Kidney glomerular epithelial cell (primary cell): ENCODE measurements around the gene DERL2.

Source experiments
- DNase-seq: peaks from one replicate; lab custom pipeline; 2025; lab: John Stamatoyannopoulos, UW

The DERL2 gene

GRCh38 chr17:5501685-5502084, 15.7 kb upstream of the DERL2 start:
- no peak for DNase-seq

GRCh38 chr17:5500589-5501391, 14.8 kb upstream of the DERL2 start:
- DNase-seq = peak; percentile 78

- no peak for DNase-seq
Measured at GRCh38 chr17:5500247-5500588, 14.2 kb upstream of the DERL2 start.

GRCh38 chr17:5499476-5500231, 13.7 kb upstream of the DERL2 start:
- no peak for DNase-seq

GRCh38 chr17:5492970-5493369, 7.0 kb upstream of the DERL2 start:
- no peak for DNase-seq

GRCh38 chr17:5488752-5489151, 2.8 kb upstream of the DERL2 start:
- DNase-seq = no peak

- DNase-seq = peak; percentile 99
Measured at GRCh38 chr17:5486206-5487124, 487 bp upstream of the DERL2 start, which contains the start of gene MIS12. TSS of gene MIS12 (plus strand) at chr17:5486566. CDS start at chr17:5488863, 2,297 bp downstream.

GRCh38 chr17:5481451-5481850, 4.5 kb downstream of the DERL2 start:
- DNase-seq = no peak

GRCh38 chr17:5480962-5481361, 5.0 kb downstream of the DERL2 start:
- no peak for DNase-seq

GRCh38 chr17:5478992-5479391, 7.0 kb downstream of the DERL2 start:
- DNase-seq = no peak

GRCh38 chr17:5473906-5474305, 12.1 kb downstream of the DERL2 start:
- no peak for DNase-seq

- no peak for DNase-seq
Measured at GRCh38 chr17:5472511-5472910, 13.5 kb downstream of the DERL2 start.

- DNase-seq = no peak
Measured at GRCh38 chr17:5468075-5468473, 17.9 kb downstream of the DERL2 start.

- DNase-seq = no peak
Measured at GRCh38 chr17:5467416-5467815, 18.6 kb downstream of the DERL2 start.

GRCh38 chr17:5466295-5466694, 19.7 kb downstream of the DERL2 start:
- no peak for DNase-seq

GRCh38 chr17:5464717-5465507, 21.1 kb downstream of the DERL2 start:
- no peak for DNase-seq

- no peak for DNase-seq
Measured at GRCh38 chr17:5446786-5447185, 39.2 kb downstream of the DERL2 start.

- no peak for DNase-seq
Measured at GRCh38 chr17:5444209-5444608, 41.8 kb downstream of the DERL2 start.

- DNase-seq = no peak
Measured at GRCh38 chr17:5443728-5444127, 42.2 kb downstream of the DERL2 start.

- no peak for DNase-seq
Measured at GRCh38 chr17:5439446-5439764, 46.6 kb downstream of the DERL2 start.

- peak; percentile 93 for DNase-seq
Measured at GRCh38 chr17:5438716-5439445, 47.1 kb downstream of the DERL2 start, which contains the start of gene C1QBP. TSS of gene C1QBP (minus strand) at chr17:5439155. CDS start at chr17:5439073, 82 bp downstream.
